Gastroesophageal sphincter (tissue), 3 donors: ENCODE data around the gene NOS1AP.
"Not testable (repeated sequence)": the region's sequence is repeated elsewhere in the genome, so short reads cannot be mapped to it uniquely, and the experiment has no call there.

Experiments
- POLR2A ChIP-seq, 2 donors: fragments of 450-650 bp; IDR thresholded peaks; one replicate each; pipeline ENCODE4 v1.6.1; 2017; ENCODE audit warnings: antibody characterized with exemption in 2 of 2, mild to moderate bottlenecking in 2 of 2, moderate library complexity in 1 of 2
- POLR2AphosphoS5 ChIP-seq: sonication (generic); formaldehyde crosslinking; IDR thresholded peaks from one replicate; pipeline ENCODE4 v1.6.1; 2017; ENCODE audit warnings: antibody characterized with exemption
- TF ChIP-seq, protein P1 (sequence below), 4 experiments: fragments of 200-600 bp in 2 of 4; fragments of 450-650 bp in 2 of 4; sonication (generic) in 1 of 4; IDR thresholded peaks; one replicate each; pipeline ENCODE4 v1.5.1; 2017 to 2019; ENCODE audit warnings: antibody characterized with exemption in 4 of 4, mild to moderate bottlenecking in 2 of 4, moderate library complexity in 2 of 4

- TF ChIP-seq POLR2AphosphoS5; POLR2A (IDR thresholded peaks at IDR 0.05): not testable (repeated sequence)
- TF ChIP-seq, protein P1, sequence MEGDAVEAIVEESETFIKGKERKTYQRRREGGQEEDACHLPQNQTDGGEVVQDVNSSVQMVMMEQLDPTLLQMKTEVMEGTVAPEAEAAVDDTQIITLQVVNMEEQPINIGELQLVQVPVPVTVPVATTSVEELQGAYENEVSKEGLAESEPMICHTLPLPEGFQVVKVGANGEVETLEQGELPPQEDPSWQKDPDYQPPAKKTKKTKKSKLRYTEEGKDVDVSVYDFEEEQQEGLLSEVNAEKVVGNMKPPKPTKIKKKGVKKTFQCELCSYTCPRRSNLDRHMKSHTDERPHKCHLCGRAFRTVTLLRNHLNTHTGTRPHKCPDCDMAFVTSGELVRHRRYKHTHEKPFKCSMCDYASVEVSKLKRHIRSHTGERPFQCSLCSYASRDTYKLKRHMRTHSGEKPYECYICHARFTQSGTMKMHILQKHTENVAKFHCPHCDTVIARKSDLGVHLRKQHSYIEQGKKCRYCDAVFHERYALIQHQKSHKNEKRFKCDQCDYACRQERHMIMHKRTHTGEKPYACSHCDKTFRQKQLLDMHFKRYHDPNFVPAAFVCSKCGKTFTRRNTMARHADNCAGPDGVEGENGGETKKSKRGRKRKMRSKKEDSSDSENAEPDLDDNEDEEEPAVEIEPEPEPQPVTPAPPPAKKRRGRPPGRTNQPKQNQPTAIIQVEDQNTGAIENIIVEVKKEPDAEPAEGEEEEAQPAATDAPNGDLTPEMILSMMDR (IDR thresholded peaks at IDR 0.05), result not testable (repeated sequence)
Observed at GRCh38 chr1:162351874-162352273, 282.4 kb downstream of the NOS1AP start.
